Pancreas (tissue), 10 donors: ENCODE data around the gene PRRC1. TPM values are rescaled to one million over a fixed set of nuclear protein-coding genes. Genes with fewer than 3 reads are reported as not detected.

Experiments
- ATAC-seq, 4 donors: fragments of 200-7000 bp; cut with Tn5 transposase; one replicate each; pipeline versions ENCODE4 v1.8.0 to v1.9.1; 2020; ENCODE audit warnings: mild to moderate bottlenecking in 4 of 4, moderate library complexity in 4 of 4
- DNase-seq, 6 donors: peaks; one replicate each; pipeline ENCODE4 v3.0.0-alpha.2; 2020
- FAIRE-seq: peaks from 2 replicates; lab custom pipeline; 2012; peaks lifted over from hg19 to GRCh38; lab: Jason Lieb, UNC
- H3K27ac ChIP-seq, 4 donors: fragments of 200-600 bp; sonication (generic); 1 replicate in 3 of 4; 2 replicates in 1 of 4; pipeline versions ENCODE4 v1.5.0 to v1.8.0; 2020
- H3K27me3 ChIP-seq, 4 donors: fragments of 200-600 bp; one replicate each; pipeline ENCODE4 v1.8.0; 2021
- H3K36me3 ChIP-seq, 3 donors: fragments of 200-600 bp; sonication (generic) in 1 of 3; one replicate each; pipeline versions ENCODE4 v1.5.0 to v1.8.0; 2020 to 2021
- H3K4me1 ChIP-seq, 3 donors: fragments of 200-600 bp; one replicate each; pipeline ENCODE4 v1.8.0; 2021
- H3K4me3 ChIP-seq, 4 donors: fragments of 200-600 bp; sonication (generic) in 2 of 4; one replicate each; pipeline versions ENCODE4 v1.5.0 to v1.8.0; 2020 to 2021
- H3K9me3 ChIP-seq, 4 donors: fragments of 200-600 bp; one replicate each; pipeline ENCODE4 v1.8.0; 2021
- CTCF ChIP-seq, 4 donors: fragments of 200-600 bp; sonication (generic) in 3 of 4; IDR thresholded peaks; one replicate each; pipeline versions ENCODE4 v1.5.0 to v1.8.0; 2021; ENCODE audit warnings: antibody characterized with exemption in 4 of 4
- WGBS, 2 donors: extraction: QIAGEN DNeasy Blood & Tissue Kit; methylation state at CpG; one replicate each; pipeline ENCODE4 v1.1.7; 2013; 5-methylcytosine and 5-hydroxymethylcytosine counted together
- intact Hi-C, 3 donors: fragments of 100-400 bp; cut with DNase I; formaldehyde crosslinking; loops; one replicate each; pipeline versions ENCODE4 v1.11.1 to v1.14.2; 2022
- polyA plus RNA-seq, 2 donors: library from polyadenylated mRNA; stranded (reverse); fragments of 200-250 nt; gene quantifications; one replicate each; pipeline ENCODE4 v1.2.3, GENCODE V29; 2013
- total RNA-seq, 6 donors: library from RNA; stranded (reverse); fragmentation: NEBNext Ultra II Directional in 4 of 6; extraction: Animal tissue kit (Norgen Biotek cat#: 25700) in 4 of 6; gene quantifications; one replicate each; pipeline versions ENCODE4 v1.2.1 to v1.2.4, GENCODE V29; 2021 to 2023
- donor health status: healthy with polysubstance abuse.
- donor health status: DM: no; HTN: no; CAD: no; lungs with moderate emphysema.
- donor health status: DM: no; HTN: no; CAD: no.
- donor health status: control.
- donor health status: control.
- donor health status: Bipolar disorder and iron deficiency.
- donor health status: DM: yes; HTN: yes; CAD: no.
- donor health status: DM: no; HTN: no; CAD: no.
- donor health status: DM: no; HTN: no; CAD: no.
- donor health status: DM: yes; HTN: yes; CAD: no.

PRRC1 gene
- total and polyA plus RNA-seq, 8 donors, result 17.7 to 46.7 (median 30.7) TPM

- WGBS, 2 donors, result 74 to 77% methylated on average over 12 of the region's 12 CpGs
- intact Hi-C loops, result no loop called here
- Histone ChIP-seq H3K9me3 (no peaks in the 10 kb centered on the region), H3K27me3 (no peaks in the 10 kb centered on the region), H3K4me3 (no peak overlapping the region), H3K27ac (no peak overlapping the region), H3K4me1 (no peaks in the 10 kb centered on the region), H3K36me3 (no peaks in the 10 kb centered on the region)
- TF ChIP-seq CTCF (IDR thresholded peaks at IDR 0.05), result no peak
- ATAC-seq (no peak), FAIRE-seq (no peak), DNase-seq (no peak)
Measured at GRCh38 chr5:127589309-127590030, 72.0 kb downstream of the PRRC1 start.

GRCh38 chr5:127590156-127590722 is 72.8 kb downstream of the PRRC1 start:
- Histone ChIP-seq H3K4me3 (no peak overlapping the region), H3K9me3 (no peaks in the 10 kb centered on the region), H3K27ac (no peak overlapping the region), H3K36me3 (no peaks in the 10 kb centered on the region), H3K4me1 (no peaks in the 10 kb centered on the region), H3K27me3 (no peaks in the 10 kb centered on the region)
- no peak for TF ChIP-seq CTCF (IDR thresholded peaks at IDR 0.05)
- DNase-seq (no peak), FAIRE-seq (no peak), ATAC-seq (no peak)
- 56 to 66% methylated on average over 6 of the region's 6 CpGs for WGBS, 2 donors
- intact Hi-C loops, result no loop called here

- Histone ChIP-seq H3K9me3 (no peaks in the 10 kb centered on the region), H3K4me3 (no peak overlapping the region), H3K27me3 (no peaks in the 10 kb centered on the region), H3K36me3 (no peaks in the 10 kb centered on the region), H3K27ac (no peak overlapping the region), H3K4me1 (no peaks in the 10 kb centered on the region)
- intact Hi-C loops, result no loop called here
- no peak for DNase-seq
- WGBS, 2 donors, result 74 to 77% methylated on average over 9 of the region's 9 CpGs
- no peak for TF ChIP-seq CTCF (IDR thresholded peaks at IDR 0.05)
- no peak for FAIRE-seq
- no peak for ATAC-seq
Measured at GRCh38 chr5:127595484-127596368, 78.3 kb downstream of the PRRC1 start.

- Histone ChIP-seq H3K27ac (no peak overlapping the region), H3K4me3 (no peak overlapping the region), H3K27me3 (no peaks in the 10 kb centered on the region), H3K4me1 (no peaks in the 10 kb centered on the region), H3K36me3 (no peaks in the 10 kb centered on the region), H3K9me3 (no peaks in the 10 kb centered on the region)
- no peak for TF ChIP-seq CTCF (IDR thresholded peaks at IDR 0.05)
- FAIRE-seq (no peak), DNase-seq (no peak), ATAC-seq (no peak)
- intact Hi-C loops, result no loop called here
- 89 to 93% methylated on average over 3 of the region's 3 CpGs for WGBS, 2 donors
Measured at GRCh38 chr5:127596501-127596900, 79.1 kb downstream of the PRRC1 start.
